Measurements from ENCODE around the gene ZNF284.

ZNF284 gene

GRCh38 chr19:44071824-44072542 is at the start of gene ZNF284:
ZNF284 (plus strand) TSS chr19:44072159; CDS start chr19:44076390, 4,231 bp downstream.
- H3K9ac ChIP-seq (ENCODE audit: low read length in 2 of 2): peak within 1 kb of the TSS; percentile 59 to 74
- H3K9me3 ChIP-seq (ENCODE audit: control insufficient read depth in 2 of 2, low read length in 2 of 2): peaks cover 7% of the 10 kb centered on the region in 2 donors
- no peaks in the 10 kb centered on the region for H3K27me3 ChIP-seq (ENCODE audit: control insufficient read depth in 1 of 2, insufficient read depth in 2 of 2, low read length in 2 of 2)
- peak within 1 kb of the TSS; percentile 37 for H3K27ac ChIP-seq (ENCODE audit: low read length)
- H3K4me1 ChIP-seq (ENCODE audit: control insufficient read depth, insufficient read depth, low read length): peaks cover 7% of the 10 kb centered on the region
- peak within 1 kb of the TSS; percentile 58 to 96 for H3K4me3 ChIP-seq (ENCODE audit: low read length in 2 of 2)
- H3K36me3 ChIP-seq (ENCODE audit: control insufficient read depth in 2 of 2, insufficient read depth in 2 of 2, low read length in 2 of 2): peaks cover 5 to 7% of the 10 kb centered on the region in 2 donors

DNA sequence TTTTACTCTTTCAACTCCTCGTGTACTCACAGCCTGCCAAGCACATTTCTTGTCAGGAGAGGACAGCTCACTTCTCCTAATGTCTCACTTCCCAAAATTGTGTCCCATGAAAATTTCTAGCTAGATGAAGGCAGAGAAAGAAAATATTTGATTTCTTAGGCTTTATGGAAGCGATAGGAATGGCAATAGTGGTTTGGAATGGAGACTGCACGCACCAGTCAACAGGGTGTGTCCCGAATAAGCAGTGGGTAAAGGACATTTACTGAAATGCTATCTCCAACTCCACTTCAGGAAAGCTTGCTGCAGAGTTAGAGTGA is 47.1 kb upstream of the ZNF284 start:
- H3K4me3 ChIP-seq (ENCODE audit: low read length in 2 of 2): peak overlapping the region; percentile 88 to 95
- peak overlapping the region; percentile 77 to 81 for H3K9ac ChIP-seq (ENCODE audit: low read length in 2 of 2)
- no peak overlapping the region for H3K27ac ChIP-seq (ENCODE audit: low read length)
- H3K36me3 ChIP-seq (ENCODE audit: control insufficient read depth in 2 of 2, insufficient read depth in 2 of 2, low read length in 2 of 2): peaks cover 28 to 29% of the 10 kb centered on the region in 2 donors
- peaks cover 2 to 12% of the 10 kb centered on the region in 2 donors for H3K9me3 ChIP-seq (ENCODE audit: control insufficient read depth in 2 of 2, low read length in 2 of 2)
- H3K27me3 ChIP-seq (ENCODE audit: control insufficient read depth in 1 of 2, insufficient read depth in 2 of 2, low read length in 2 of 2): no peaks in the 10 kb centered on the region
- peaks cover 6% of the 10 kb centered on the region for H3K4me1 ChIP-seq (ENCODE audit: control insufficient read depth, insufficient read depth, low read length)

GRCh38 chr19:44025217-44025936 is 46.6 kb upstream of the ZNF284 start, which contains the start of gene ZNF222:
ZNF222 (plus strand) TSS chr19:44025379; CDS start chr19:44025437, 58 bp downstream.
- Histone ChIP-seq H3K36me3 (ENCODE audit: control insufficient read depth in 2 of 2, insufficient read depth in 2 of 2, low read length in 2 of 2) (peaks cover 32 to 34% of the 10 kb centered on the region in 2 donors), H3K9ac (ENCODE audit: low read length in 2 of 2) (peak within 1 kb of the TSS; percentile 77 to 81), H3K27ac (ENCODE audit: low read length) (peak within 1 kb of the TSS; percentile 46), H3K4me3 (ENCODE audit: low read length in 2 of 2) (peak within 1 kb of the TSS; percentile 88 to 95), H3K4me1 (ENCODE audit: control insufficient read depth, insufficient read depth, low read length) (peaks cover 6% of the 10 kb centered on the region), H3K9me3 (ENCODE audit: control insufficient read depth in 2 of 2, low read length in 2 of 2) (peaks cover 4 to 16% of the 10 kb centered on the region in 2 donors), H3K27me3 (ENCODE audit: control insufficient read depth in 1 of 2, insufficient read depth in 2 of 2, low read length in 2 of 2) (no peaks in the 10 kb centered on the region)

- Histone ChIP-seq H3K36me3 (ENCODE audit: control insufficient read depth in 2 of 2, insufficient read depth in 2 of 2, low read length in 2 of 2) (peaks cover 42 to 44% of the 10 kb centered on the region in 2 donors), H3K27ac (ENCODE audit: low read length) (no peak overlapping the region), H3K27me3 (ENCODE audit: control insufficient read depth in 1 of 2, insufficient read depth in 2 of 2, low read length in 2 of 2) (no peaks in the 10 kb centered on the region), H3K9ac (ENCODE audit: low read length in 2 of 2) (no peak overlapping the region), H3K4me1 (ENCODE audit: control insufficient read depth, insufficient read depth, low read length) (peaks cover 6% of the 10 kb centered on the region), H3K9me3 (ENCODE audit: control insufficient read depth in 2 of 2, low read length in 2 of 2) (peaks cover 15 to 22% of the 10 kb centered on the region in 2 donors), H3K4me3 (ENCODE audit: low read length in 2 of 2) (no peak overlapping the region)
These were observed 45.3 kb upstream of the ZNF284 start for GRCh38 chr19:44026622-44027021.

DNA sequence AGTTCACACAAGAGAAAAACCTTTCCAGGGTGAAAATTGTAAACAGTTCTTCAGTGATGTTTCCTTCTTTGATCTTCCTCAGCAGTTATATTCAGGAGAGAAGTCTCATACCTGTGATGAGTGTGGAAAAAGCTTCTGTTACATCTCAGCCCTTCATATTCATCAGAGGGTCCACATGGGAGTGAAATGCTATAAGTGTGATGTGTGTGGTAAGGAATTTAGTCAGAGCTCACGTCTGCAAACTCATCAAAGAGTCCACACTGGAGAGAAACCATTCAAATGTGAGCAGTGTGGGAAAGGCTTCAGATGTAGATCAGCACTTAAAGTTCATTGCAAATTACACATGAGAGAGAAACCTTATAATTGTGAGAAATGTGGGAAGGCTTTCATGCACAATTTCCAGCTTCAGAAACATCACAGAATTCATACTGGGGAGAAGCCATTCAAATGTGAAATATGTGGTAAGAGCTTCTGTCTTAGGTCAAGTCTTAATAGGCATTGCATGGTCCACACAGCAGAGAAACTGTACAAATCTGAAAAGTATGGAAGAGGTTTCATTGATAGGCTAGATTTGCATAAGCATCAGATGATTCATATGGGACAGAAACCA is 39.9 kb upstream of the ZNF284 start:
- Histone ChIP-seq H3K27me3 (ENCODE audit: control insufficient read depth in 1 of 2, insufficient read depth in 2 of 2, low read length in 2 of 2) (no peaks in the 10 kb centered on the region), H3K36me3 (ENCODE audit: control insufficient read depth in 2 of 2, insufficient read depth in 2 of 2, low read length in 2 of 2) (peaks cover 49 to 52% of the 10 kb centered on the region in 2 donors), H3K9ac (ENCODE audit: low read length in 2 of 2) (no peak overlapping the region), H3K9me3 (ENCODE audit: control insufficient read depth in 2 of 2, low read length in 2 of 2) (peaks cover 53% of the 10 kb centered on the region in 2 donors), H3K4me3 (ENCODE audit: low read length in 2 of 2) (peak overlapping the region in 1 of 2 donors; percentile 41), H3K4me1 (ENCODE audit: control insufficient read depth, insufficient read depth, low read length) (no peaks in the 10 kb centered on the region), H3K27ac (ENCODE audit: low read length) (no peak overlapping the region)

DNA sequence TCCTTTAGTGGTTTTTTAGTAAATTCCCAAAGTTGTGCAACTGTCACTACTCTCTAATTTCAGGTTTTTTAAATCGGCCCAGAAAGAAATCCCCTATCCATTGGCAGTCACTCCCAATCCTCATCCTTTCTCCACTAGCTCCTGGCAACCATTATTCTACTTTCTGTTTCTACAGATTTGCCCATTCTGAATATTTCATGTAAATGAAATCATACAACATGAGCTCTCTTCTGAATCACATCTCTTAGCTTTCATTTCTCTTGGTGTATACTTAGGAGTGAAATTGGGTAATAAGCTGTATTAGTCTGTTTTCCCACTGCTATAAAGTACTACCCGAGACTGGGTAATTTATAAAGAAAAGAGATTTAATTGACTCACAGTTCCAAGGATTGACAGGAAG is 29.8 kb upstream of the ZNF284 start:
- no peak overlapping the region for H3K9ac ChIP-seq (ENCODE audit: low read length in 2 of 2)
- no peak overlapping the region for H3K4me3 ChIP-seq (ENCODE audit: low read length in 2 of 2)
- no peaks in the 10 kb centered on the region for H3K27me3 ChIP-seq (ENCODE audit: control insufficient read depth in 1 of 2, insufficient read depth in 2 of 2, low read length in 2 of 2)
- no peaks in the 10 kb centered on the region for H3K4me1 ChIP-seq (ENCODE audit: control insufficient read depth, insufficient read depth, low read length)
- no peak overlapping the region for H3K27ac ChIP-seq (ENCODE audit: low read length)
- no peaks in the 10 kb centered on the region for H3K36me3 ChIP-seq (ENCODE audit: control insufficient read depth in 2 of 2, insufficient read depth in 2 of 2, low read length in 2 of 2)
- H3K9me3 ChIP-seq (ENCODE audit: control insufficient read depth in 2 of 2, low read length in 2 of 2): peaks cover 0 to 7% of the 10 kb centered on the region in 2 donors

DNA sequence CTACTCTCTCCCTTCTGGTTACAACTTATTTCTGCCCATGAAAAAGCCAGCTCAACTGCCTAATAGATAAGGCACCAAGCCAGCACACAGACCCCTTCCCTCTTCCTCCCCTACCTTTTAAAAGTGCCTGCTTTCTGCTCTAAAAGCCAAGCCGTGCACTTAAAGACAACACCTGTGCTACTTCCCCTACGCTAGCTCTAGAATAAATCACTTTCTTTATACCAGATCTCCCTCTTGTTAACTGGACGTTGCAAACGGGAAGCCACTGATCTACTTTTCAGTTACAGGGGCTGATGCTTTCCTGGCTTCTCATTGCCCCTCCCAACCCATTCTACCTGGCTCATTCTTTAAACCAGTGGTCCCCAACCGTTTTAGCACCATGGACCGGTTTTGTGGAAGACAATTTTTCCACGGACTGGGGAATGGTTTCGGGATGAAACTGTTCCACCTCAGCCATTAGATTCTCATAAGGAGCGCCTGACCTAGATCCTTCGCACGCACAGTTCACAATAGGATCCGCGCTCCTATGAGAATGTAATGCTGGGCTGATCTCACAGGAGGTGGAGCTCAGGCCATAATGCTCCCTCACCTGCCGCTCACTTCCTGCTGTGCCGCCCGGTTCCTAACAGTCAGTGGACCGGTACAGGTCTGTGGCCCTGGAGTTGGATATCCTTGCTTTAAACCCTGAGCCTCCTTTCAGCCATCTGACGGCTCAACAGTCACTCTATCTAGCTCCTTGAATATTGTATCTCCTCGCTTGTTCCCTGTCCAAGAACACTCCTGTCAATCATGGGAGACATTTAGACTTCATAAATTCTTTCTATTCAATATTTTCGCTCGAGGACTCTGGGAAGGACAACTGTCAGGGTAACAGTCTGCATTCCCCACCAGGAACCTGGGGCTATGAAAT is 21.0 kb upstream of the ZNF284 start:
- Histone ChIP-seq H3K36me3 (ENCODE audit: control insufficient read depth in 2 of 2, insufficient read depth in 2 of 2, low read length in 2 of 2) (peaks cover 4 to 5% of the 10 kb centered on the region in 2 donors), H3K9me3 (ENCODE audit: control insufficient read depth in 2 of 2, low read length in 2 of 2) (peaks cover 0 to 4% of the 10 kb centered on the region in 2 donors), H3K27me3 (ENCODE audit: control insufficient read depth in 1 of 2, insufficient read depth in 2 of 2, low read length in 2 of 2) (peaks cover 2 to 4% of the 10 kb centered on the region in 2 donors), H3K9ac (ENCODE audit: low read length in 2 of 2) (peak overlapping the region in 1 of 2 donors; percentile 60), H3K4me3 (ENCODE audit: low read length in 2 of 2) (peak overlapping the region; percentile 82 to 94), H3K27ac (ENCODE audit: low read length) (peak overlapping the region; percentile 41), H3K4me1 (ENCODE audit: control insufficient read depth, insufficient read depth, low read length) (peaks cover 15% of the 10 kb centered on the region)

DNA sequence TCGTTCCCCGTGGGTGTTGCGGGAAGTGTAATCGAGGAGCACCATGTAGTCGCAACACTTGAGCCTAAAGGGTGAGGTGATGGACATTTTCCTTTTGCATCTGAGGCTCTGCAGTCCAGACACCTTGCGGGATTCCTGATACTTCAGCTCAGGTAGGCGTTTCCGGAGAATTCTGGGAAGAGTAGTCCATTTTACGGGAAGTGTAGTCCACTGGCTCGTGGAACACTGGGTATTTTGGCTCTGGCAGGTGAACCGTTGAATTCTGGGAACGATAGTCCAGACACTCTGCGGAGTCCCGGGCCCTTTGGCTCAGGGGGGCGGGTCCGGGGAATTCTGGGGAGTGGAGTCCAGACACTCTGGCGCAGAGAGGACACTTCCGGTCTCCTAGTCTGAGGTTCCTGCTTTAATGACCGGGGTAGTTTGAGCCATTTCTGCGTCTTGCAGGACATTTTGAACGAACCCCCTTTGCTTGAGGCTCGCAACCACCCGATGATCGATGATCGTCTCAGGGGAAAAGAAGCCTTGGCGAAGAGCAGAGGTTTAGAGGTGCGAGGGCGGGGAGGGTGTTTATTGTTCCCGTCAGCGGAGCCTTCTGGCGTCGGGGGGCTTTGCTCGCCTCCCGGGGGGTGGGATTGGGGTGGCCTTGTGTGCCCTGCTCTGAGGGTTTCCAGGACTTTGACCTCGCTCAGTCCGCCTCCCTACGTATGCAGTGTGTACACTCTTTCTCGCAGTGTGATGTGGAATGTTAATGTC is 20.1 kb upstream of the ZNF284 start, which contains the start of gene ZNF223:
Gene ZNF223, plus strand, starts transcription at position 387 of the 753 bp plus-strand sequence. CDS start 3,141 bp downstream, outside the sequence.
- Histone ChIP-seq H3K9me3 (ENCODE audit: control insufficient read depth in 2 of 2, low read length in 2 of 2) (peaks cover 0 to 4% of the 10 kb centered on the region in 2 donors), H3K4me1 (ENCODE audit: control insufficient read depth, insufficient read depth, low read length) (peaks cover 15% of the 10 kb centered on the region), H3K36me3 (ENCODE audit: control insufficient read depth in 2 of 2, insufficient read depth in 2 of 2, low read length in 2 of 2) (peaks cover 5 to 6% of the 10 kb centered on the region in 2 donors), H3K4me3 (ENCODE audit: low read length in 2 of 2) (peak within 1 kb of the TSS; percentile 82 to 94), H3K27me3 (ENCODE audit: control insufficient read depth in 1 of 2, insufficient read depth in 2 of 2, low read length in 2 of 2) (peaks cover 2 to 4% of the 10 kb centered on the region in 2 donors), H3K9ac (ENCODE audit: low read length in 2 of 2) (peak within 1 kb of the TSS; percentile 66 to 90), H3K27ac (ENCODE audit: low read length) (peak within 1 kb of the TSS; percentile 41)

DNA sequence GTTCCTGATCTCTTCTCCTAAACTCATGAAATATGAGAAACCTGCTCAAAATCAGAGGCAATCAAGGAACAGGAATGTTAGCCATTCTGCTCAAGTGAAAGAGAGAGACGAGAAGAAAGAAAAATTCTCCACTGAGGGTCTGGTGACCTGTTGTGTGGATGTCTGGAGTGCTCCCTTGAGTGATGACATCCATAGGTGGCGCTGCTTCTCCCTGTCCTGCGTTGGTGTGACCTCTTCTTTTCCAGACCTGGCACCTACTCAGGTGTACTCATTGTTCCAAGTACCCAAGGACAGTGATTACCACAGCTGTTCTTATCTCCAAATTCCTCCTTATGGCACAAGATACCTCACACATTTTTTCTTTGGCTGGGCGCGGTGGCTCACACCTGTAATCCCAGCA is 16.1 kb upstream of the ZNF284 start:
- Histone ChIP-seq H3K4me1 (ENCODE audit: control insufficient read depth, insufficient read depth, low read length) (peaks cover 15% of the 10 kb centered on the region), H3K9me3 (ENCODE audit: control insufficient read depth in 2 of 2, low read length in 2 of 2) (peaks cover under 1 to 5% of the 10 kb centered on the region in 2 donors), H3K27me3 (ENCODE audit: control insufficient read depth in 1 of 2, insufficient read depth in 2 of 2, low read length in 2 of 2) (no peaks in the 10 kb centered on the region), H3K4me3 (ENCODE audit: low read length in 2 of 2) (no peak overlapping the region), H3K36me3 (ENCODE audit: control insufficient read depth in 2 of 2, insufficient read depth in 2 of 2, low read length in 2 of 2) (peaks cover 31 to 32% of the 10 kb centered on the region in 2 donors), H3K27ac (ENCODE audit: low read length) (no peak overlapping the region), H3K9ac (ENCODE audit: low read length in 2 of 2) (no peak overlapping the region)

Data from stomach smooth muscle (tissue), 2 donors.